Neural cell (in vitro differentiated cells): ENCODE results near the gene UFSP2. TPM values are rescaled to one million over a fixed set of nuclear protein-coding genes. Genes with fewer than 3 reads are reported as not detected.

Source experiments
- H2AFZ ChIP-seq: fragments of 200-600, 300-800 bp; sonication (generic), shearing (Covaris generic); 2 replicates; pipeline ENCODE4 v1.6.0; 2014; ENCODE audit warnings: low read depth, mild to moderate bottlenecking, antibody characterized with exemption, low read length, moderate library complexity
- H3F3A ChIP-seq: fragments of 200-600 bp; shearing (Covaris generic); 2 replicates; pipeline ENCODE4 v1.6.1; 2016; ENCODE audit warnings: mild to moderate bottlenecking, moderate library complexity, mixed read lengths, antibody characterized with exemption, low read length; ENCODE audit not compliant: insufficient read depth, poor library complexity, severe bottlenecking
- H3K27ac ChIP-seq: fragments of 200-600, 300-800 bp; sonication (generic), shearing (Covaris generic); 2 replicates; pipeline ENCODE4 v1.5.1; 2014; ENCODE audit warnings: mild to moderate bottlenecking, low read length, moderate library complexity
- H3K27me3 ChIP-seq: fragments of 300-800, 200-600 bp; sonication (generic), shearing (Covaris generic); 2 replicates; pipeline ENCODE4 v1.6.0; 2014; ENCODE audit warnings: mild to moderate bottlenecking, low read depth, low read length, moderate library complexity; ENCODE audit not compliant: insufficient read depth
- H3K36me3 ChIP-seq: fragments of 300-800, 200-600 bp; sonication (generic), shearing (Covaris generic); 2 replicates; pipeline ENCODE4 v1.5.1; 2014; ENCODE audit warnings: mild to moderate bottlenecking, antibody characterized with exemption, low read length, moderate library complexity; ENCODE audit not compliant: insufficient read depth
- H3K4me2 ChIP-seq: fragments of 300-800, 200-600 bp; sonication (generic), shearing (Covaris generic); 2 replicates; pipeline ENCODE4 v1.6.0; 2014; ENCODE audit warnings: mild to moderate bottlenecking, low read length
- H3K4me3 ChIP-seq: fragments of 300-800, 200-600 bp; sonication (generic), shearing (Covaris generic); 2 replicates; pipeline ENCODE4 v1.5.1; 2014; ENCODE audit warnings: mild to moderate bottlenecking, low read length, moderate library complexity
- H3K79me2 ChIP-seq: fragments of 200-600 bp; shearing (Covaris generic); replicated peaks from 2 replicates; pipeline ENCODE4 v1.6.0; 2014; ENCODE audit warnings: mild to moderate bottlenecking, low read length, moderate library complexity; ENCODE audit not compliant: insufficient read depth
- H3K9ac ChIP-seq: fragments of 300-800, 200-600 bp; sonication (generic), shearing (Covaris generic); 2 replicates; pipeline ENCODE4 v1.6.1; 2016; ENCODE audit warnings: mild to moderate bottlenecking, low read length, mixed read lengths
- H3K9me2 ChIP-seq: fragments of 200-600 bp; shearing (Covaris generic); 2 replicates; pipeline ENCODE4 v1.6.1; 2016; ENCODE audit warnings: mild to moderate bottlenecking, low read length, mixed read lengths; ENCODE audit not compliant: insufficient read depth
- H3K9me3 ChIP-seq: fragments of 200-600, 300-800 bp; sonication (generic), shearing (Covaris generic); 2 replicates; pipeline ENCODE4 v1.6.1; 2016; ENCODE audit warnings: mild to moderate bottlenecking, mixed run types, low read length, moderate library complexity, mixed read lengths
- H4K20me1 ChIP-seq: fragments of 200-600 bp; shearing (Covaris generic); 2 replicates; pipeline ENCODE4 v1.6.1; 2016; ENCODE audit warnings: mild to moderate bottlenecking, mixed run types; ENCODE audit not compliant: insufficient read depth
- EP300 ChIP-seq: fragments of 450-650 bp; conservative IDR thresholded peaks from 2 replicates; pipeline ENCODE4 v1.6.1; 2014; ENCODE audit warnings: antibody characterized with exemption, mild to moderate bottlenecking, moderate library complexity; ENCODE audit not compliant: poor library complexity, severe bottlenecking
- EZH2 ChIP-seq: fragments of 200-600, 300-800 bp; shearing (Covaris generic), sonication (generic); IDR thresholded peaks from 2 replicates; pipeline ENCODE4 v1.6.1; 2014; ENCODE audit warnings: antibody characterized with exemption, low read length, borderline replicate concordance, mild to moderate bottlenecking; ENCODE audit not compliant: insufficient read depth, poor library complexity, severe bottlenecking
- MXI1 ChIP-seq: fragments of 450-650 bp; conservative IDR thresholded peaks from 2 replicates; pipeline ENCODE4 v1.6.1; 2014; ENCODE audit warnings: antibody characterized with exemption, mild to moderate bottlenecking; ENCODE audit not compliant: poor library complexity, severe bottlenecking
- POLR2AphosphoS5 ChIP-seq: IDR thresholded peaks from 2 replicates; pipeline ENCODE4 v1.6.1; 2012
- RAD21 ChIP-seq: fragments of 450-650 bp; conservative IDR thresholded peaks from 2 replicates; pipeline ENCODE4 v1.6.1; 2014; ENCODE audit warnings: antibody characterized with exemption, mild to moderate bottlenecking, moderate library complexity
- SMC3 ChIP-seq: fragments of 450-650 bp; conservative IDR thresholded peaks from 2 replicates; pipeline ENCODE4 v1.6.1; 2014; ENCODE audit warnings: antibody characterized with exemption, mild to moderate bottlenecking, moderate library complexity; ENCODE audit not compliant: poor library complexity
- TAF1 ChIP-seq: IDR thresholded peaks from 2 replicates; pipeline ENCODE4 v1.6.1; 2012; ENCODE audit warnings: low read depth
- polyA plus RNA-seq: library from polyadenylated mRNA; depleted of rRNA; stranded (reverse); fragments of >200 nt; gene quantifications from 2 replicates; pipeline ENCODE4 v1.2.3, GENCODE V29; 2014
- TF ChIP-seq, protein P1 (sequence below): IDR thresholded peaks from 2 replicates; pipeline ENCODE4 v1.6.1; 2012; ENCODE audit warnings: borderline replicate concordance
- TF ChIP-seq, protein P2 (sequence below): fragments of 450-650 bp; IDR thresholded peaks from 2 replicates; pipeline ENCODE4 v1.5.1; 2014; ENCODE audit warnings: antibody characterized with exemption, mild to moderate bottlenecking, moderate library complexity; ENCODE audit not compliant: poor library complexity, severe bottlenecking

Gene UFSP2
- polyA plus RNA-seq, 1 donor from 2014 or later: 38.9 TPM

DNA sequence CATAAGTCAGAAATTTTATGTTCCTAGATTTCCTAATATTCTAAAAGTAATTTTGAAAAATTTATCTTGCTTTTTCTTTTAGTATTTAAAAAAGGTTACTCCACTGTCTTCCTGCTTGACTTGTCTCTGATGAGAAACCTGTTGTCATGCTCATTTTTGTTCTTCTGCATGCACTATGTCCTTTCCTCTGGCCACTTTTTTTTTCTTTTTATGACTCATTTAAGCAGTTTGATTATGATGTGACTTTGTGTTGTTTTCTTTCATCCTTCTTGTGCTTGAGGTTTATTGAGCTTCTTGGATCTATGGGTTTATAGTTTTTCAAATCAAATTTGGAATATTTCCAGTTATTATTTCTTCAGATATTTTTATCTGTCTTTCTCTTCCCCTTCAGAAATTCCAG is 12.0 kb upstream of the UFSP2 start:
- Histone ChIP-seq H3K36me3 (no peaks in the 10 kb centered on the region), H4K20me1 (no peaks in the 10 kb centered on the region), H3K4me2 (no peak overlapping the region), H3F3A (no peaks in the 10 kb centered on the region), H3K79me2 (no peaks in the 10 kb centered on the region), H3K4me3 (no peak overlapping the region), H3K9me3 (no peaks in the 10 kb centered on the region), H3K27ac (no peak overlapping the region), H3K9ac (no peak overlapping the region), H3K9me2 (no peaks in the 10 kb centered on the region), H3K27me3 (no peaks in the 10 kb centered on the region), H2AFZ (no peak overlapping the region)
- TF ChIP-seq RAD21 (no peak), TAF1 (no peak), MXI1 (no peak), SMC3 (no peak), EP300 (no peak), POLR2AphosphoS5 (no peak), EZH2 (no peak)
- TF ChIP-seq, protein P1, sequence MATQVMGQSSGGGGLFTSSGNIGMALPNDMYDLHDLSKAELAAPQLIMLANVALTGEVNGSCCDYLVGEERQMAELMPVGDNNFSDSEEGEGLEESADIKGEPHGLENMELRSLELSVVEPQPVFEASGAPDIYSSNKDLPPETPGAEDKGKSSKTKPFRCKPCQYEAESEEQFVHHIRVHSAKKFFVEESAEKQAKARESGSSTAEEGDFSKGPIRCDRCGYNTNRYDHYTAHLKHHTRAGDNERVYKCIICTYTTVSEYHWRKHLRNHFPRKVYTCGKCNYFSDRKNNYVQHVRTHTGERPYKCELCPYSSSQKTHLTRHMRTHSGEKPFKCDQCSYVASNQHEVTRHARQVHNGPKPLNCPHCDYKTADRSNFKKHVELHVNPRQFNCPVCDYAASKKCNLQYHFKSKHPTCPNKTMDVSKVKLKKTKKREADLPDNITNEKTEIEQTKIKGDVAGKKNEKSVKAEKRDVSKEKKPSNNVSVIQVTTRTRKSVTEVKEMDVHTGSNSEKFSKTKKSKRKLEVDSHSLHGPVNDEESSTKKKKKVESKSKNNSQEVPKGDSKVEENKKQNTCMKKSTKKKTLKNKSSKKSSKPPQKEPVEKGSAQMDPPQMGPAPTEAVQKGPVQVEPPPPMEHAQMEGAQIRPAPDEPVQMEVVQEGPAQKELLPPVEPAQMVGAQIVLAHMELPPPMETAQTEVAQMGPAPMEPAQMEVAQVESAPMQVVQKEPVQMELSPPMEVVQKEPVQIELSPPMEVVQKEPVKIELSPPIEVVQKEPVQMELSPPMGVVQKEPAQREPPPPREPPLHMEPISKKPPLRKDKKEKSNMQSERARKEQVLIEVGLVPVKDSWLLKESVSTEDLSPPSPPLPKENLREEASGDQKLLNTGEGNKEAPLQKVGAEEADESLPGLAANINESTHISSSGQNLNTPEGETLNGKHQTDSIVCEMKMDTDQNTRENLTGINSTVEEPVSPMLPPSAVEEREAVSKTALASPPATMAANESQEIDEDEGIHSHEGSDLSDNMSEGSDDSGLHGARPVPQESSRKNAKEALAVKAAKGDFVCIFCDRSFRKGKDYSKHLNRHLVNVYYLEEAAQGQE: no peak
- TF ChIP-seq, protein P2, sequence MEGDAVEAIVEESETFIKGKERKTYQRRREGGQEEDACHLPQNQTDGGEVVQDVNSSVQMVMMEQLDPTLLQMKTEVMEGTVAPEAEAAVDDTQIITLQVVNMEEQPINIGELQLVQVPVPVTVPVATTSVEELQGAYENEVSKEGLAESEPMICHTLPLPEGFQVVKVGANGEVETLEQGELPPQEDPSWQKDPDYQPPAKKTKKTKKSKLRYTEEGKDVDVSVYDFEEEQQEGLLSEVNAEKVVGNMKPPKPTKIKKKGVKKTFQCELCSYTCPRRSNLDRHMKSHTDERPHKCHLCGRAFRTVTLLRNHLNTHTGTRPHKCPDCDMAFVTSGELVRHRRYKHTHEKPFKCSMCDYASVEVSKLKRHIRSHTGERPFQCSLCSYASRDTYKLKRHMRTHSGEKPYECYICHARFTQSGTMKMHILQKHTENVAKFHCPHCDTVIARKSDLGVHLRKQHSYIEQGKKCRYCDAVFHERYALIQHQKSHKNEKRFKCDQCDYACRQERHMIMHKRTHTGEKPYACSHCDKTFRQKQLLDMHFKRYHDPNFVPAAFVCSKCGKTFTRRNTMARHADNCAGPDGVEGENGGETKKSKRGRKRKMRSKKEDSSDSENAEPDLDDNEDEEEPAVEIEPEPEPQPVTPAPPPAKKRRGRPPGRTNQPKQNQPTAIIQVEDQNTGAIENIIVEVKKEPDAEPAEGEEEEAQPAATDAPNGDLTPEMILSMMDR: no peak

GRCh38 chr4:185435466-185435865 is 9.7 kb upstream of the UFSP2 start:
- Histone ChIP-seq H3K4me2 (no peak overlapping the region), H3K36me3 (no peaks in the 10 kb centered on the region), H2AFZ (no peak overlapping the region)

More at GRCh38 chr4:185435466-185435865, 9.7 kb upstream of the UFSP2 start:
- TF ChIP-seq, protein P2: no peak
- TF ChIP-seq, protein P1: no peak
- TF ChIP-seq RAD21 (no peak), MXI1 (no peak), EP300 (no peak), POLR2AphosphoS5 (no peak), SMC3 (no peak), EZH2 (no peak), TAF1 (no peak)
- Histone ChIP-seq H3K27ac (no peak overlapping the region), H3K9me2 (no peaks in the 10 kb centered on the region), H3K9me3 (no peaks in the 10 kb centered on the region), H3K79me2 (no peaks in the 10 kb centered on the region), H3F3A (no peaks in the 10 kb centered on the region), H3K4me3 (no peak overlapping the region), H3K27me3 (no peaks in the 10 kb centered on the region), H3K9ac (no peak overlapping the region), H4K20me1 (no peaks in the 10 kb centered on the region)
